GM12864 (cell line): ENCODE measurements around the gene FAM81A.
"Not testable (repeated sequence)": the region's sequence is repeated elsewhere in the genome, so short reads cannot be mapped to it uniquely, and the experiment has no call there.

ENCODE experiments used
- DNase-seq: peaks from one replicate; pipeline ENCODE4 v3.0.0-alpha.2; 2011; ENCODE audit warnings: low read depth
- H3K4me3 ChIP-seq: 2 replicates; pipeline ENCODE4 v1.5.1; 2011; ENCODE audit warnings: mild to moderate bottlenecking, low read depth, low read length, control low read depth
- TF ChIP-seq, protein P1 (sequence below): IDR thresholded peaks from 2 replicates; pipeline ENCODE4 v1.5.1; 2011; ENCODE audit warnings: low read depth, mild to moderate bottlenecking, moderate library complexity, low read length, control low read depth, inconsistent platforms; ENCODE audit errors: missing control alignments

The FAM81A gene

DNA sequence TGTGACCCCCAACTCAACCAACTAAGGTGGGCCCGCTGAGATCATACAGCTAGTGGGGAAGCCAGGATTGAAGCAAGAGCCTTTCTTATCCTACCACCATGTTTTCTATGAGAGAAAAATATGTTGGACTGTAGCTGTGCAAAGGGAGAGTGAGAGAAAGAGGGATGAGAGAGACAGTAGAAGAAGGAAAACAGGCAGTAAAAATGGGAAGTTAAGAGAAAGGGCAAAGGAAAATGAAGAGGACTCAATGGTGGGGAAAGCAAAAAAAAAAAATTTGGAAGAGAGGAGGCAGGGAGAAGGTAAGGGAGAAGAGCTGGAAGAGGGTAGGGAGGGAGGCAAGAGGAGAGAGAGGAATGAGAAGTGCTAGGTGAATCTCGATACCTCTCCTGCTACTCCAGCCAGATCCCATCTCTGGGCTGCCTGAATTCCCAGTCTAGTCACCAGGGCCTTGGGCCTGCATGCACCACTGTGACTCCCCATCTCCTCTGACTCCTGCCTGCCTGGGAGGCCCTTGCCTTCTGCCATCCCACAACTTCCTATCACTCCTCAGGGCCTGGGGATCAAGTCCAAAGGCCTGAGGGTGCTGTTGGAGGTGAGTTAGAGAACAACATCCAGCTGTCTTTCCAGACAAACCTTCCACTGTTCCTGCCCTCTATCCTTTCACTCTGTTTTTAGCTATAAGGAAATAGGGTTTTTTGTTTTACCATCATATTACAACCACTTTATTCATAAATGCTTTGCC is 15.7 kb downstream of the FAM81A start:
- DNase-seq: no peak
- H3K4me3 ChIP-seq: no peak overlapping the region
- TF ChIP-seq, protein P1, sequence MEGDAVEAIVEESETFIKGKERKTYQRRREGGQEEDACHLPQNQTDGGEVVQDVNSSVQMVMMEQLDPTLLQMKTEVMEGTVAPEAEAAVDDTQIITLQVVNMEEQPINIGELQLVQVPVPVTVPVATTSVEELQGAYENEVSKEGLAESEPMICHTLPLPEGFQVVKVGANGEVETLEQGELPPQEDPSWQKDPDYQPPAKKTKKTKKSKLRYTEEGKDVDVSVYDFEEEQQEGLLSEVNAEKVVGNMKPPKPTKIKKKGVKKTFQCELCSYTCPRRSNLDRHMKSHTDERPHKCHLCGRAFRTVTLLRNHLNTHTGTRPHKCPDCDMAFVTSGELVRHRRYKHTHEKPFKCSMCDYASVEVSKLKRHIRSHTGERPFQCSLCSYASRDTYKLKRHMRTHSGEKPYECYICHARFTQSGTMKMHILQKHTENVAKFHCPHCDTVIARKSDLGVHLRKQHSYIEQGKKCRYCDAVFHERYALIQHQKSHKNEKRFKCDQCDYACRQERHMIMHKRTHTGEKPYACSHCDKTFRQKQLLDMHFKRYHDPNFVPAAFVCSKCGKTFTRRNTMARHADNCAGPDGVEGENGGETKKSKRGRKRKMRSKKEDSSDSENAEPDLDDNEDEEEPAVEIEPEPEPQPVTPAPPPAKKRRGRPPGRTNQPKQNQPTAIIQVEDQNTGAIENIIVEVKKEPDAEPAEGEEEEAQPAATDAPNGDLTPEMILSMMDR: no peak

DNA sequence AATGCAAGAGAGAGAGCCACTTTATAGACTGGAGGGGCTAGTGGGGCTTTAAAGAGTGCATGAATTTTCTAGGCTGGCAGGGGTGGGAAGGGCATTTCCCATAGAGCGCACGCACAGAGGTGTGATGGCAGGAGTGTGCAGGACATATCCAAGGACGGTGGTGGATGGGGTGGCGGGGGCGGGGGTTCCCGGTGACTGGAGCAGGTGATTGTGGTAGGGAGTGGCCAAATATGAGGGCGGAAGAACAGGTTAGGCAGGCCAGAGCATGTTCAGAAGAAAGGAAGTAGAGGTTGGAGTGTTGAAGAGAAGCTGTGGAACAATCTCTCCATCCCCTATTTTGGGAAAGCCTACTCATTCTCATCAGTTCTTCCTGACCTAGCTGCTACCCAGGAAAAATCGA is 18.1 kb downstream of the FAM81A start:
- no peak overlapping the region for H3K4me3 ChIP-seq
- TF ChIP-seq, protein P1: no peak
- no peak for DNase-seq

DNA sequence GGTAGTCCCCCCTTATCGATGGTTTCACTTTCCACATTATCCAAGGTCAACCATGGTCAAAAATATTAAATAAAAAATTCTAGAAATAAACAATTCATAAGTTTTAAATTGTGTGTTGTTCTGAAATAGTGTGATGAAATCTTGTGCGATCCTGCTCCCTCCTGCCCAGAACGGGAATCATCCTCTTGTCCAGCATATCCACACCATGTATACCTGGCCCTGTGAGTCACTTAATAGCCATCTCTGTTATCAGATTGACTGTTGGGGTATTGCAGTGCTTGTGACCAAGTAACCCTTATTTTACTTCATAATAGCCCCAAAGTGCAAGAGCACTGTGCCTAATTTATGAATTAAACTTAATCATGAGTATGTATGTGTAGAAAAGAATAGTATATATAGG is 19.1 kb downstream of the FAM81A start:
- TF ChIP-seq, protein P1: no peak
- no peak overlapping the region for H3K4me3 ChIP-seq
- no peak for DNase-seq

DNA sequence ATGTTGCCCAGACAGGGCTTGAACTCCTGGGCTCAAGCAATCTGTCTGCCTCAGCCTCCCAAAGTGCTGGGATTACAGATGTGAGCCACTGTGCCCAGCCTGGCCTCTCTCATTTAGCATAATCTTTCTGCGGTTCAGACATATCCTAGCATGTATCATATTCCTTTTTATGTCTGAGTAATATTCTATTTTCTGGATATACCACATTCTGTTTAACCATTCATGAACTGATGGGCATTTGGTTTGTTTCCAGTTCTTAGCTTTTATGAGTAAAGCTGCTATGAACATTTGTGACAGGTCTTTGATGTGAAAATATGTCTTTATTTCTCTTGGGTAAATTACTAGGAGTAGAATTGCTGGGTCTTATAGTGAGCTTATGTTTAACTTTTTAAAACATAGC is 23.5 kb downstream of the FAM81A start:
- TF ChIP-seq, protein P1: no peak
- no peak overlapping the region for H3K4me3 ChIP-seq
- no peak for DNase-seq

DNA sequence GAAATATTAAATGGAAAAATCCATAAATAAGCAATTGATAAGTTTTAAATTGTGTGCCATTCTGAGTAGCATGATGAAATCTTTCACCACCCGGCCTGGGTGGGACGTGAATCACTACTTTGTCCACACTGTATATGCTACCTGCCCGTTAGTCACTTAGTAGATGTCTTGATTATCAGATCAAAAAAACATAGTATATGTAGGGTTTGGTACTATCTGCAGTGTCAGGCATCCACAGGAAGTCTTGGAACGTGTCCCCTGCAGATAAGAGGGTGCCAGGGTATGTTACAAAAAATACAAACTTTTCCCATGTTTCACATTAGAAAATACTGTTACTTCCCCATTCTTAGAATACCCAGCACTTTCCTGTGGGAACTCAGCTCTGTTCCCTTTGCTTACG is 35.2 kb downstream of the FAM81A start:
- TF ChIP-seq, protein P1: no peak
- DNase-seq: no peak
- H3K4me3 ChIP-seq: no peak overlapping the region

DNA sequence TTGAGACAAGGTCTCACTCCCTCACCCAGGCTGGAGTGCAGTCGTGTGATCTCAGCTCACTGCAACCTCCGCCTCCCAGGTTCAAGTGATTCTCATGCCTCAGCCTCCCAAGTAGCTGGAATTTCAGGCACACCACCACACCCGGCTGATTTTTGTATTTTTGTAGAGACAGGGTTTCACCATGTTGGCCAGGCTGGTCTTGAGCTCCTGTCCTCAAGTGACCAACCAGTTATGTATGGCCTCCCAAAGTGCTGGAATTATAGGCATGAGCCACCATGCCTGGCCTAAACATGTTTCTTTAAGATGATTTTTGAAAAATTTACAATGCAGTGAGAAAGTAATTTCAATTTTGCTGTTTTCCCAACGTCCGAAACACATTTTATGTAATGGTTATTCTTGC is 37.2 kb downstream of the FAM81A start:
- not testable (repeated sequence) for H3K4me3 ChIP-seq, DNase-seq

DNA sequence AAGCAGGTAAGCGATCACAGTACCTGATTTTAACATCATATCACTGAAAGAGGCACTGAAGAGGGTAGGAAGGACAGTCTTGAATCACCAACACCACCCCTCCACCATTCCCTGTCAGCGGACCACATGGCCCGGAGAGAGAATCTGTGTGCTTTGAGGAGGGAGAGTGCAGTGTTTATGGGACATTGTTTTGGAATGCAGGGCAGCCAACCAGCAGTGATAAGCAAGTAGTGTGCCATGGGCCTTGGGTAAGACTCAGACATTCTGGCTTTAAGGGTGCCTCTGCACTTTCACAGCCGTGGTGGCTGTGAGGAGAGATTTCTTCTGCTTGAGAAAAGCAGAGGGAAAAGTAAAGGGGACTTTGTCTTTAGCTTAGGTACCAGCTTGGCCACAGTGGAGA is 46.4 kb downstream of the FAM81A start:
- no peak overlapping the region for H3K4me3 ChIP-seq
- TF ChIP-seq, protein P1: no peak
- DNase-seq: no peak

DNA sequence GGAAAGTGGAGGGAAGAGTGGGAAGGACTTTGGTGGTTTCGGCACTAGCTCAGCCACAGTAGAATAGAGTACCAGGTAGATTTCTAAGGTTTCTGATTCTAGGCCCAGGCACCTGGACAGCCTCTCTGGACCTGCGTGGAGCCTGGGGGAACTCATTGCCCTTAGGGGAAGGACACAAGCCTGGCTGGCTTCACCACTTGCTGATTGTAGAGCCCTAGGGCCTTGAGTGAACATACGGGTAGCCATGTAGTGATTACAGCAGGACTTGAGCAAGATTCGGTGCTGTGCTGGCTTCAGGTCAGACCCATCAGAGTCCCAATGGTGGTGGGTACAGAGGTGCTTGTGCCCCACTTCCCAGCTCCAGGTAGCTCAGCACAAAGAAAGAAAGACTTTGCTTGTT is 47.0 kb downstream of the FAM81A start:
- H3K4me3 ChIP-seq: no peak overlapping the region
- TF ChIP-seq, protein P1: no peak
- DNase-seq: no peak

DNA sequence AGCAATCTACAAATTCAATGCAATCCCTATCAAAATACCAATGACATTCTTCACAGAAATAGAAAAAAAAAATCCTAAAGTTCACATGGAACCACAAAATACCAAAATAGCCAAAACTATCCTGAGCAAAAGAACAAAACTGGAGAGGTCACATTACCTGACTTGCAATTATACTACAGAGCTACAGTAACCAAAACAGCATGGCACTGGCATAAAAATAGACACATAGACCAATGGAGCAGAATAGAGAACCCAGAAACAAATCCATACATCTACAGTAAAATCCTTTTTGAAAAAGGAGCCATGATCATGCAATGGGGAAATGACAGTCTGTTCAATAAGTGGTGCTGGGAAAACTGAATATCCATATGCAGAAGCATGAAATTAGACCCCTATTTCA is 51.5 kb downstream of the FAM81A start:
- H3K4me3 ChIP-seq, DNase-seq: not testable (repeated sequence)
